Measurements from ENCODE around the gene WDPCP. TPM values are rescaled to one million over a fixed set of nuclear protein-coding genes. Genes with fewer than 3 reads are reported as not detected.
"Not testable (repeated sequence)": the region's sequence is repeated elsewhere in the genome, so short reads cannot be mapped to it uniquely, and the experiment has no call there.

WDPCP gene
- total RNA-seq, 8 experiments from 2014 or later = 5.6 to 22.4 (median 14.6) TPM

- H3K27ac ChIP-seq = no peak overlapping the region
- 25 to 100% (median 88%) methylated on average over 1 of the region's 1 CpG; no CpG with 5 or more reads in 1 of the 10 experiments for WGBS, 10 experiments
- peak in 1 of 8 experiments; percentile 44 for ATAC-seq (replicated peaks in 6 of 8)
- H3K4me3 ChIP-seq = no peak overlapping the region
- H3K4me1 ChIP-seq (replicated peaks in 1 of 2) = no peaks in the 10 kb centered on the region
- in situ Hi-C loops (cut with MboI; ENCODE audit: low pct_unique_long_range_greater_than_20kb in 2 of 9, low sequenced_read_pairs in 9 of 9, unreplicated experiment in 9 of 9) = no loop called here
Observed at GRCh38 chr2:63422556-63422955, 165.7 kb downstream of the WDPCP start.

- Histone ChIP-seq H3K4me3 (no peak overlapping the region), H3K4me1 (replicated peaks in 1 of 2) (no peaks in the 10 kb centered on the region), H3K27ac (no peak overlapping the region)
- in situ Hi-C loops (cut with MboI; ENCODE audit: low pct_unique_long_range_greater_than_20kb in 2 of 9, low sequenced_read_pairs in 9 of 9, unreplicated experiment in 9 of 9) = no loop called here
- 33 to 95% (median 90%) methylated on average over 1 to 3 of the region's 5 CpGs; no CpG with 5 or more reads in 7 of the 10 experiments for WGBS, 10 experiments
- ATAC-seq (replicated peaks in 6 of 8) = peak in 2 of 8 experiments; percentile 39 to 41
Observed at GRCh38 chr2:63408530-63408929, 179.7 kb downstream of the WDPCP start.

GRCh38 chr2:63406641-63407040, 181.6 kb downstream of the WDPCP start:
- Histone ChIP-seq H3K4me1 (replicated peaks in 1 of 2) (no peaks in the 10 kb centered on the region), H3K4me3 (no peak overlapping the region), H3K27ac (no peak overlapping the region)
- no peak for ATAC-seq (replicated peaks in 6 of 8)
- in situ Hi-C loops (cut with MboI; ENCODE audit: low pct_unique_long_range_greater_than_20kb in 2 of 9, low sequenced_read_pairs in 9 of 9, unreplicated experiment in 9 of 9) = no loop called here
- 33 to 100% (median 91%) methylated on average over 1 of the region's 1 CpG; no CpG with 5 or more reads in 3 of the 10 experiments for WGBS, 10 experiments

- no peaks in the 10 kb centered on the region for H3K4me1 ChIP-seq (replicated peaks in 1 of 2)
- H3K27ac ChIP-seq = no peak overlapping the region
- no peak overlapping the region for H3K4me3 ChIP-seq
- no peak for ATAC-seq (replicated peaks in 6 of 8)
- in situ Hi-C loops (cut with MboI; ENCODE audit: low pct_unique_long_range_greater_than_20kb in 2 of 9, low sequenced_read_pairs in 9 of 9, unreplicated experiment in 9 of 9) = no loop called here
Observed at GRCh38 chr2:63403820-63404219, 184.5 kb downstream of the WDPCP start.

GRCh38 chr2:63402889-63403288, 185.4 kb downstream of the WDPCP start:
- in situ Hi-C loops (cut with MboI; ENCODE audit: low pct_unique_long_range_greater_than_20kb in 2 of 9, low sequenced_read_pairs in 9 of 9, unreplicated experiment in 9 of 9); H3K4me1 ChIP-seq (replicated peaks in 1 of 2); ATAC-seq (replicated peaks in 6 of 8); H3K27ac ChIP-seq; H3K4me3 ChIP-seq: not testable (repeated sequence)
- 64 to 100% (median 88%) methylated on average over 1 to 3 of the region's 3 CpGs; no CpG with 5 or more reads in 1 of the 10 experiments for WGBS, 10 experiments

DNA sequence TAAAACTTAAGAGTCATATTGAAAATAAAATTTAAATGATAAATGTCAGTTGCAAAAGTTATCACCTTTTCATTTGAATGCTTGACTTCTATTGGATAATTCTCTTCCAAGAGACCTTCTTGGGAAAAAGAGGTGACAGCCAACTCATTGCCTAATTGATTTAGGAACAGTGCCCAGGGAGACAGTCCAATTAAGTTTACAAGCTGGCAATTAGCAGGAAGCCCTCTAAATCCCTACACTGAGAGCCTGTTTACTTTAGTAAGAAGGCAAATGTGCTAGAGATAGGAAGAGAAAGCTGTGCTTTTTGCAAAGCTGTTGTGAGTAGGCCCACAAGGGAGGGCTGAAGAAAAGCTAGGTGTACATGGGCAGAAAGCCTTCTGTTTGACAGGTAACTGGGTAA, 189.1 kb downstream of the WDPCP start:
- Histone ChIP-seq H3K27ac (no peak overlapping the region), H3K4me1 (replicated peaks in 1 of 2) (no peaks in the 10 kb centered on the region), H3K4me3 (no peak overlapping the region)
- ATAC-seq (replicated peaks in 6 of 8) = no peak
- in situ Hi-C loops (cut with MboI; ENCODE audit: low pct_unique_long_range_greater_than_20kb in 2 of 9, low sequenced_read_pairs in 9 of 9, unreplicated experiment in 9 of 9) = no loop called here

DNA sequence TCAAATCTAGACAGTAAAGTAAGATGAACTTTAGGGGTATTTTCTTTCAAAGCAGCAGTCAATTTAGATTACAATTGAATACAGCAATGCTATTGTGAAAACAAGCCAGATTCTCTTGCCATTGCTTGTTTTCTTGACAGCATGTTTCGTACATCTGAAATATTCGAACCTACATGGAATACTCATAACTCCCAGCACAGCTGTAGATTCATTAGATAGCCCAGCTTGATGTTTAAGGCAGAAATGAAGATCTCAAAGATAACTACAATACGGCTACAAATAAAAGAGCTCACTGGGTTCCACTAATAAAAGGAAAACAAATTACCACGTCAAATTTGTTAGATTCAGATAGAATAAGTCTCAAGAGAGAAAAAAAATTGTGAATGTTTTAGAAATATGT, 208.8 kb downstream of the WDPCP start:
- H3K4me3 ChIP-seq = no peak overlapping the region
- no peaks in the 10 kb centered on the region for H3K4me1 ChIP-seq (replicated peaks in 1 of 2)
- 44 to 100% (median 91%) methylated on average over 1 to 4 of the region's 4 CpGs; no CpG with 5 or more reads in 1 of the 10 experiments for WGBS, 10 experiments
- in situ Hi-C loops (cut with MboI; ENCODE audit: low pct_unique_long_range_greater_than_20kb in 2 of 9, low sequenced_read_pairs in 9 of 9, unreplicated experiment in 9 of 9) = no loop called here
- no peak for ATAC-seq (replicated peaks in 6 of 8)
- H3K27ac ChIP-seq = no peak overlapping the region

DNA sequence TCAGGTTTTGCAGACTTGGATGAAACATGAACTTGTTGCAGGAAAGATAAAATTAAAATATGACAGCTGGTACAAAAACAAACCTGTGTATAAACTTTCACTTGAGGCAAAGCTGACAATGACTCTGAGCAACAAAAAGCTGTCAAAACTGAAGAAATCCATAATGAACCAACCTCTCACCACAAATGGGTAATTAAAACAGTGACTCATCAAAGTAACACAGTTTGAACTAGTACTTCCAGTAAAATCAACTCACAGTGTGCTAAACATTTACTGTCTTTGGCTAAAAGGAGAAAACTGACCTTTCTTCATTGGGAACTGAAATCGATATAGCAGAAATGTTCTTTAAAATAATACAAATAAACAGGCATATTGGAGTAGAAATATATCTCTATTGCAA, 209.7 kb downstream of the WDPCP start:
- in situ Hi-C loops (cut with MboI; ENCODE audit: low pct_unique_long_range_greater_than_20kb in 2 of 9, low sequenced_read_pairs in 9 of 9, unreplicated experiment in 9 of 9) = no loop called here
- H3K27ac ChIP-seq = no peak overlapping the region
- 63 to 100% (median 96%) methylated on average over 1 of the region's 1 CpG; no CpG with 5 or more reads in 4 of the 10 experiments for WGBS, 10 experiments
- no peaks in the 10 kb centered on the region for H3K4me1 ChIP-seq (replicated peaks in 1 of 2)
- ATAC-seq (replicated peaks in 6 of 8) = no peak
- no peak overlapping the region for H3K4me3 ChIP-seq

DNA sequence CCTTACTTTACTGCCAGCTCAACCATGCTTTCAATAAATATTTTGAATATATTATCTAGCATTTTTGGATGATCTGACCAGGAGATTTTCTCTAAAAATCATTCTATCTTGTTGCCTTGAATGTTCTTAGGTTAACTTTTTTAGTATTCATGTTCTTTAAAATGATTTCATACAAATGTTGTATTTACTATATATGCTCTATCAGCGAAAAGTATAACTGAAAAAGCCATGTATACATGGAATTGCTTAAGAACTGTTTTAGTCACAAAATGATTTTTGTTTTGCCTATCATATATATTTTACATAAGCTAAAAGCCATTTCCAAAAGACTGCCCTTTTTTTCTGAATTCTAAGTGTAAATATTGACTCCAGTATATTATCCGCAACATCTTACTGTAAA, 213.9 kb downstream of the WDPCP start:
- H3K4me1 ChIP-seq (replicated peaks in 1 of 2) = no peaks in the 10 kb centered on the region
- ATAC-seq (replicated peaks in 6 of 8) = no peak
- 86 to 100% (median 98%) methylated on average over 1 to 2 of the region's 2 CpGs for WGBS, 10 experiments
- no peak overlapping the region for H3K4me3 ChIP-seq
- in situ Hi-C loops (cut with MboI; ENCODE audit: low pct_unique_long_range_greater_than_20kb in 2 of 9, low sequenced_read_pairs in 9 of 9, unreplicated experiment in 9 of 9) = no loop called here
- H3K27ac ChIP-seq = no peak overlapping the region

DNA sequence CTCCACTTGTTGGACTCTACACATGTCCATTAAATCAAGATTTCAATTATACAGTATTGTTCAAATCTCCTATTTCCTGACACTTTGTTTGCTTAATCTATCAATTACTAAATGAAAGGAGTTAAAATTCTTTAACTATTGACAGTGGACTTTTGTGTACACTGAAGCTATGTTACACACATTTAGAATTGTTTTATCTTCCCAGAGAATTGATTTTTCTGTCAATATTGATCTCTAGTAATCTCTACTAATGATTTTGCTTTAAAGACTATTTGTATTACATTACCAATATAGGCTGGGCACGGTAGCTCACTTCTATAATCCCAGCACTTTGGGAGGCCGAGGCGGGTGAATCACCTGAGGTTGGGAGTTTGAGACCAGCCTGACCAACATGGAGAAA, 215.7 kb downstream of the WDPCP start:
- Histone ChIP-seq H3K27ac (no peak overlapping the region), H3K4me1 (replicated peaks in 1 of 2) (no peaks in the 10 kb centered on the region), H3K4me3 (no peak overlapping the region)
- ATAC-seq (replicated peaks in 6 of 8) = no peak
- 90 to 100% (median 95%) methylated on average over 2 to 3 of the region's 3 CpGs; no CpG with 5 or more reads in 6 of the 10 experiments for WGBS, 10 experiments
- in situ Hi-C loops (cut with MboI; ENCODE audit: low pct_unique_long_range_greater_than_20kb in 2 of 9, low sequenced_read_pairs in 9 of 9, unreplicated experiment in 9 of 9) = no loop called here

DNA sequence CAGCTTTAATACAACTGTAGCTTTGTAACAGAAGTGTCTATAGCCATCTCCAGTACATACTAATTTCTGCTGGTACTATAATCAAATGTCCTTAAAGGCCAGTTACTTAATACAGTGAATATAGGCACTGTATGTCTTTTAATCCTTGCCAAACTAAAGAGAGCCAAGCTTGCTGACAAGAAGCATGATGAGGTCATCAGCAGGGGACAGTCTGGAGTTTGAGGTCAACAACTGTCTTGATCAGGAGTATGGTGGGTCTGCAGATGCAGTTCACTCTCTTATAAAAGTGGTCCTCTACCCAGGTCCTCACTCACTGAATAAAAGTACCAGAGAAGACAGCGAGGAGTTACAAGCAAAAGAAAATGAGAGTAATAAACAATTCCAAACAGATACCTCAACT, 219.1 kb downstream of the WDPCP start:
- no peak for ATAC-seq (replicated peaks in 6 of 8)
- WGBS, 10 experiments = 50 to 100% (median 100%) methylated on average over 1 of the region's 1 CpG; no CpG with 5 or more reads in 3 of the 10 experiments
- Histone ChIP-seq H3K27ac (no peak overlapping the region), H3K4me1 (replicated peaks in 1 of 2) (no peaks in the 10 kb centered on the region), H3K4me3 (no peak overlapping the region)
- in situ Hi-C loops (cut with MboI; ENCODE audit: low pct_unique_long_range_greater_than_20kb in 2 of 9, low sequenced_read_pairs in 9 of 9, unreplicated experiment in 9 of 9) = no loop called here

DNA sequence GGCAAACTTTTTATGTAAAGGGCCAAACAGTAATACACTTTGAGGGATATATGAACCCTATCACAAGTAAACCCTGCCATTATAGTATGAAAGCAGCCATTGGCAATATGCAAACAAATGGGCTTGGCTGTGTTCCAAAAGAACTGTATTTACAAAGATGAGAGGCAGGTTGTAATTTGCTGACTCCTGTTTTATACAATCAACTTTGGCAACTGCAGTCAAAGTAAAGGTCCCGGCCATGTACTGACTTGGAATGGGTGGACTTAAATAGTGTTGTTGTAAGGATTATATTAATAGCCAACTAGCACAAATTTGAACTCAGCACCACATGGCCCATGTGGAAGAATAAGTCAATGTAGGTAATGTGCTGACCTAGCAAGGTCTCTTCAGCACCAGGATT, 223.4 kb downstream of the WDPCP start:
- Histone ChIP-seq H3K27ac (no peak overlapping the region), H3K4me1 (replicated peaks in 1 of 2) (no peaks in the 10 kb centered on the region), H3K4me3 (no peak overlapping the region)
- 50 to 100% (median 86%) methylated on average over 1 of the region's 1 CpG; no CpG with 5 or more reads in 3 of the 10 experiments for WGBS, 10 experiments
- in situ Hi-C loops (cut with MboI; ENCODE audit: low pct_unique_long_range_greater_than_20kb in 2 of 9, low sequenced_read_pairs in 9 of 9, unreplicated experiment in 9 of 9) = no loop called here
- no peak for ATAC-seq (replicated peaks in 6 of 8)

DNA sequence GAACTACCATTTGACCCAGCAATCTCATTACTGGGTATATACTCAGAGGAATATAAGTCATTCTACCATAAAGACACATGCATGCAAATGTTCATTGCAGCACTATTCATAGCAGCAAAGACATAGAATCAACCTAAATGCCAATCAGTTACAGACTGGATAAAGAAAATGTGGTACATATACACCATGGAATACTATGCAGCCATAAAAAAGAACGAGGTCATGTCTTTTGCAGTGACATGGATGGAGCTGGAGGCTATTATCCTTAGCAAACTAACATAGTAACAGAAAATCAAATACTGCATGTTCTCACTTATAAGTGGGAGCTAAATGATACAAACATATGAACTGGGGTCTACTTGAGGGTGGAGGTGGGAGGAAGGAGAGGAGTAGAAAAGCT, 230.6 kb downstream of the WDPCP start:
- H3K27ac ChIP-seq; H3K4me3 ChIP-seq; in situ Hi-C loops (cut with MboI; ENCODE audit: low pct_unique_long_range_greater_than_20kb in 2 of 9, low sequenced_read_pairs in 9 of 9, unreplicated experiment in 9 of 9); H3K4me1 ChIP-seq (replicated peaks in 1 of 2); ATAC-seq (replicated peaks in 6 of 8): not testable (repeated sequence)
- 0 to 100% (median 78%) methylated on average over 1 of the region's 1 CpG; no CpG with 5 or more reads in 2 of the 10 experiments for WGBS, 10 experiments

DNA sequence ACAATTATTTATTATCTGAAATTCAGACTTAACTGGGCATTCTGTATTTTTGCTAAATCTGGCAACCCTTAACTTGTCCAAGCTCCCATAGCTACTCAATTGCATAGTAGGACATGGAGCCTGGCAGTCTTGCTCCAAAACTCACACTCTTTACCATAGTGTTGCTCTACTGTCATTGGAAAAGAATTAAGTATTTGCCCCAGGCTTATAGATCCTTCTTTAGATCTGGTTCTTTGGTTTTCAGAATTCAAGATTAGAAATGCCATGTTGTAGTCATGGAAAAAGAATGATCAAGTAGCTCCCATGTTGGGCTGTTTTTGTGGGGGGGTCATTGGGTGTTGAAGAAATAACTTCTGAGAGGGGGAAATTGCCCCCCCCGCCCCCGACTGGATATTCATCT, 240.9 kb downstream of the WDPCP start:
- ATAC-seq (replicated peaks in 6 of 8) = no peak
- in situ Hi-C loops (cut with MboI; ENCODE audit: low pct_unique_long_range_greater_than_20kb in 2 of 9, low sequenced_read_pairs in 9 of 9, unreplicated experiment in 9 of 9) = no loop called here
- 28 to 100% (median 80%) methylated on average over 2 of the region's 2 CpGs; no CpG with 5 or more reads in 5 of the 10 experiments for WGBS, 10 experiments

More for the DNA sequence above, 240.9 kb downstream of the WDPCP start:
- Histone ChIP-seq H3K4me3 (no peak overlapping the region), H3K4me1 (replicated peaks in 1 of 2) (no peaks in the 10 kb centered on the region), H3K27ac (no peak overlapping the region)

Measured in motor neuron (in vitro differentiated cells).